Measurements from ENCODE around the gene DNAJB2. TPM values are rescaled to one million over a fixed set of nuclear protein-coding genes. Genes with fewer than 3 reads are reported as not detected.

The DNAJB2 gene
- total RNA-seq, 6 experiments from 2014 or later: 32.6 to 52.1 (median 39.9) TPM

DNA sequence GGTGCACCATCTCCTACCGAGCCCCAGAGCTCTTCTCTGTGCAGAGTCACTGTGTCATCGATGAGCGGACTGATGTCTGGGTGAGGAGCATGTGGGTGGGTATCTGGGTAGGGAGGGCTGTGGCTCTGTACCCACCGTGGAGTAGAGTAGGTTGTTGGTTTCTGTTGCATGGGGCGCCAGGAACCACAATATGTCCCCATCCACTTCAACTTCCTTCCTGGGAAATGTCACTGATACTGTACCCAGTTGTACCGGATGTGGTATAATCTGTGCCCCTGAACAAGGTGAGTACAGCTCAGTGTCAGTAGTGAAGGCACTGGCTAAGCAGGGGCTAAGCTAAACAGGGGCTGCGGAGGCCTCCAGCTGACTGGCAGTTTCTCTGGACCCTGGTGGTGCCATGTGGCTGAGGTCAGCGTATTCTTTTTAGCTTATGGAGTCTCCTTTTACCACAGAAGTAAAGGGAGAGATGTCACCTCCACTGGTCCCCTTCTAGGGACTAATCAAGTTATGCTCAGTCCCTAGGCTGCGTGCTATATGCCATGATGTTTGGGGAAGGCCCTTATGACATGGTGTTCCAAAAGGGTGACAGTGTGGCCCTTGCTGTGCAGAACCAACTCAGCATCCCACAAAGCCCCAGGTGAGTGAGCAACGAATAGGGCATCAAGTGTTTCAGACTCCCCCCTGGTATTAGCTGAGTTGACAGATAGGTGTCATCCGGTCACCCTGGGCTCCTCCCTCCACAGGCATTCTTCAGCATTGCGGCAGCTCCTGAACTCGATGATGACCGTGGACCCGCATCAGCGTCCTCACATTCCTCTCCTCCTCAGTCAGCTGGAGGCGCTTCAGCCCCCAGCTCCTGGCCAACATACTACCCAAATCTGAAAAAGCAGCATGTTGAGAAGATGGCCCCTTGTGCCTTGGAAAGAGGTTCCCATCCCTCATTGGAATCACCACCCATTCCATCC is 31.2 kb upstream of the DNAJB2 start:
- intact Hi-C loops (cut with DNase I): no loop called here
- Histone ChIP-seq H3K4me1 (peaks cover 2 to 57% (median 29%) of the 10 kb centered on the region in 4 donors), H3K9me3 (no peaks in the 10 kb centered on the region), H3K4me3 (no peak overlapping the region), H3K36me3 (peaks cover 0 to 5% (median 2%) of the 10 kb centered on the region in 4 donors), H3K27me3 (no peaks in the 10 kb centered on the region), H3K27ac (peak overlapping the region in 2 of 3 donors; percentile 85 to 94)
- DNase-seq (no peak), ATAC-seq (no peak)
- TF ChIP-seq, protein P1, sequence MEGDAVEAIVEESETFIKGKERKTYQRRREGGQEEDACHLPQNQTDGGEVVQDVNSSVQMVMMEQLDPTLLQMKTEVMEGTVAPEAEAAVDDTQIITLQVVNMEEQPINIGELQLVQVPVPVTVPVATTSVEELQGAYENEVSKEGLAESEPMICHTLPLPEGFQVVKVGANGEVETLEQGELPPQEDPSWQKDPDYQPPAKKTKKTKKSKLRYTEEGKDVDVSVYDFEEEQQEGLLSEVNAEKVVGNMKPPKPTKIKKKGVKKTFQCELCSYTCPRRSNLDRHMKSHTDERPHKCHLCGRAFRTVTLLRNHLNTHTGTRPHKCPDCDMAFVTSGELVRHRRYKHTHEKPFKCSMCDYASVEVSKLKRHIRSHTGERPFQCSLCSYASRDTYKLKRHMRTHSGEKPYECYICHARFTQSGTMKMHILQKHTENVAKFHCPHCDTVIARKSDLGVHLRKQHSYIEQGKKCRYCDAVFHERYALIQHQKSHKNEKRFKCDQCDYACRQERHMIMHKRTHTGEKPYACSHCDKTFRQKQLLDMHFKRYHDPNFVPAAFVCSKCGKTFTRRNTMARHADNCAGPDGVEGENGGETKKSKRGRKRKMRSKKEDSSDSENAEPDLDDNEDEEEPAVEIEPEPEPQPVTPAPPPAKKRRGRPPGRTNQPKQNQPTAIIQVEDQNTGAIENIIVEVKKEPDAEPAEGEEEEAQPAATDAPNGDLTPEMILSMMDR (IDR thresholded peaks at IDR 0.05): no peak
- TF ChIP-seq POLR2A (IDR thresholded peaks at IDR 0.05): peak; percentile 18
- WGBS (ENCODE audit: insufficient coverage, low coverage, low lambda C conversion rate, missing lambda C conversion rate): 73% methylated on average over 4 of the region's 17 CpGs

DNA sequence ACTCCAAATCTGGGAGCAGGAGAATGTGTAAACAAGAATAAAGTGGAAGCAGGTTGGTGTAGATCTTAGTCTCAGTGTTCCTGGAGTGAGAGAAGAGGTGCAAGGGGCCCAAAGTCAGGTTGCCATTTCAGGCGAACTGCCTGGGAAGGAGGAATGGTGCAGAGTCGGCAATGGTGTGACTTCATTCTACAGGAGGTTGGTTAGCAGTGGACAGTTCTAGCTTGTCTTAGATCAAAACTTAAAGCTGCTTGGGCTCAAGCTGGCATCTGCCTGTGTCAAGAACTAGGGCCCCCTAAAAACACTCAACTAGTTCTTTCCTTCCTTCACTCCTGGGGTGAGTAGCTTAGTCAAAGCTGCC is 30.3 kb upstream of the DNAJB2 start:
- Histone ChIP-seq H3K27ac (peak overlapping the region; percentile 76 to 94 (median 85)), H3K9me3 (no peaks in the 10 kb centered on the region), H3K27me3 (no peaks in the 10 kb centered on the region), H3K4me3 (peak overlapping the region in 1 of 3 donors; percentile 17), H3K36me3 (peaks cover 0 to 5% (median 2%) of the 10 kb centered on the region in 4 donors), H3K4me1 (peaks cover 2 to 57% (median 30%) of the 10 kb centered on the region in 4 donors)
- ATAC-seq (no peak), DNase-seq (no peak)
- 58% methylated on average over 2 of the region's 2 CpGs for whole genome bisulfite sequencing (ENCODE audit: insufficient coverage, low coverage, low lambda C conversion rate, missing lambda C conversion rate)
- intact Hi-C loops (cut with DNase I): no loop called here
- TF ChIP-seq POLR2A (IDR thresholded peaks at IDR 0.05): no peak
- TF ChIP-seq, protein P1 (IDR thresholded peaks at IDR 0.05): no peak

DNA sequence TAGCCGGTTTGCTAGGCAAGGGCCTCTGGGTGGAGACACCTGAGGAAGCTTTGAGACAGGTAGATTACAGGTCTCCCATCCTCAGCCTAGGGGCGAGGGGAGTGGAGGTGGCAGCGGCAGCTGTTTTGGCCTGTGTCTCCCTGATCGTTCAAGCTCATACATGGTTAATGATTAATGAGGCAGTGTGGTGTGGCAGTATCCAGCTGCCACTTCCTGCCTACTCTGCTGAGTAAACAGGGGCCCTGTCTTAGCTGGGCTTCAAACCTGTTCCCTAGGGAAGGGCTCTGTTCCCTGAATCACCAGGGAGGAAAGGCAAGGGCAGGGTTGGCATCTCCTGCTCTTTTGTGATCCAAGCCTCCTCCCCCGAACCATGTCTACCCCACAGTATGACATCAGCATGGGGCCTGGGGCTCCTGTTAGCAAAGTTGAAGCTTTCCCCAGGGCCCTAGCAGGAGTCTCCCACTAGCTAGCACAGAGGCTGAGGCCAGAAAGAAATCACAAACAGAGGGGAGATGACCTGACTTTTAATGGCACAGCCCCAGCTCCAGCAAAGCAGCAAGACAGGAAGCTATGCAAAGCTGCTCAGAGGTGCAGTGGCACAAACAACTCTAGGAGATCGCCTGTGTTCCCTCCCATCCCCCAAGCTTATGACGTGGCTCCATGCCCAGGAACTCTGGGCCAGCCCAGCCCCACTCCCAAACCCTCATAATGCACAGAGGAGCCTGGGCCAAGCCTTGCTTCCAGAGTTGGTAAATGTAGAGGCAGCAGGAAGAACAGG is 29.8 kb upstream of the DNAJB2 start:
- H3K4me3 ChIP-seq: peak overlapping the region in 1 of 3 donors; percentile 17
- 0% methylated on average over 4 of the region's 7 CpGs for WGBS (ENCODE audit: insufficient coverage, low coverage, low lambda C conversion rate, missing lambda C conversion rate)
- H3K27me3 ChIP-seq: no peaks in the 10 kb centered on the region
- intact Hi-C loops (cut with DNase I): no loop called here
- peaks cover 2 to 57% (median 30%) of the 10 kb centered on the region in 4 donors for H3K4me1 ChIP-seq
- TF ChIP-seq POLR2A (IDR thresholded peaks at IDR 0.05): peak; percentile 76
- TF ChIP-seq, protein P1 (IDR thresholded peaks at IDR 0.05): no peak
- H3K9me3 ChIP-seq: no peaks in the 10 kb centered on the region
- DNase-seq (peak; percentile 83 to 91 (median 90)), ATAC-seq (peak; percentile 67 to 76 (median 73))
- H3K27ac ChIP-seq: peak overlapping the region; percentile 76 to 94 (median 85)
- peaks cover 0 to 5% (median 2%) of the 10 kb centered on the region in 4 donors for H3K36me3 ChIP-seq

DNA sequence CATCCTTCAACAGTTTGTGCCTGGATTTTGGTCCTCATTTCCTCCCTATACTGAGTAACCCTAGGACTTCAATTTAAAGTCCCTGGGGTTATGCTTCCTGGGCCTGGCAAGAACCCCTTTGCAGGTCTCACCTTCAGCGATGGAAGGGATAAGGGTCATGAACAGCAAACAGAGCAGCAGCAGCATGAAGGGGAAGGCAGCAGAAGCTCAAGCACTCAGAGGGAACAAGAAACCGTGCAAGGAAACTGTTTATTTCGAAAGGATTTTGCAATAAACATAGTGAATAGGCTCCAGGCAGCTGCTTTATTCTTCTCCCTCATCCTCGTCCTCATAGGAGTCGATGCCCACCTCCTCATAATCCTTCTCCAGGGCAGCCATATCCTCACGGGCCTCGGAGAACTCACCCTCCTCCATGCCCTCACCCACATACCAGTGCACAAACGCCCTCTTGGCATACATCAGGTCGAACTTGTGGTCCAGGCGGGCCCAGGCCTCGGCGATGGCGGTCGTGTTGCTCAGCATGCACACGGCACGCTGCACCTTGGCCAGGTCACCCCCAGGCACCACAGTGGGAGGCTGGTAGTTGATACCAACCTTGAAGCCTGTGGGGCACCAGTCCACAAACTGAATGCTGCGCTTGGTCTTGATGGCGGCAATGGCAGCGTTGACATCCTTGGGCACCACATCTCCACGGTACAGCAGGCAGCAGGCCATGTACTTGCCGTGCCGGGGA is 29.0 kb upstream of the DNAJB2 start:
- intact Hi-C loops (cut with DNase I): no loop called here
- WGBS (ENCODE audit: insufficient coverage, low coverage, low lambda C conversion rate, missing lambda C conversion rate): 63% methylated on average over 15 of the region's 22 CpGs
- DNase-seq (no peak), ATAC-seq (no peak)
- Histone ChIP-seq H3K36me3 (peaks cover 0 to 5% (median 2%) of the 10 kb centered on the region in 4 donors), H3K9me3 (no peaks in the 10 kb centered on the region), H3K27ac (peak overlapping the region; percentile 76 to 94 (median 85)), H3K4me3 (peak overlapping the region in 1 of 3 donors; percentile 17), H3K27me3 (no peaks in the 10 kb centered on the region), H3K4me1 (peaks cover 2 to 51% (median 30%) of the 10 kb centered on the region in 4 donors)
- no peak for TF ChIP-seq POLR2A (IDR thresholded peaks at IDR 0.05)
- TF ChIP-seq, protein P1 (IDR thresholded peaks at IDR 0.05): no peak
